T-helper 9 cell (primary cell): Measurements from ENCODE around the gene ARL17B.
A peak's percentile ranks its signal among the peaks of the same experiment; 100 is the strongest.
"Not testable (repeated sequence)": the region's sequence is repeated elsewhere in the genome, so short reads cannot be mapped to it uniquely, and the experiment has no call there.

Source experiments
- DNase-seq: peaks from one replicate; pipeline ENCODE4 v3.0.0-alpha.2; 2020

Gene ARL17B

DNA sequence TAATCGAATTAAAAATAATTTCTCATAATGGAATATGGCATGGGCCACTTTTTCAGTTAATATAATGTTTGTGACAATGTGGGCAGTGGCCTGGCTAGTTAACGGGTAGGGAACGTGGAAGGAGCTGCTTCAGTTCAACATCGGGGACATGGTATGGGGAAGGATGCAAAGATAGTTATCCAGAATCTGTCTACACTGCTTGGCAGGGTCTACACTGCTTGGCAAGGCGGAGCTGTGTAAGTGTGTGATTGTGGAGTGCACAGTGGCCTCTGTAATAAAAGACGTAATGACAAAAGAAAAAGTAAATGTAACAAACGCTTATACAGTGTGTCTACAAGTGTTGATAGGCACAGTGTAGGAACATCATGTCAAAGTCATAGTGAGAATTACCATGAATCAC is 74.0 kb downstream of the ARL17B start:
- DNase-seq: not testable (repeated sequence)

DNA sequence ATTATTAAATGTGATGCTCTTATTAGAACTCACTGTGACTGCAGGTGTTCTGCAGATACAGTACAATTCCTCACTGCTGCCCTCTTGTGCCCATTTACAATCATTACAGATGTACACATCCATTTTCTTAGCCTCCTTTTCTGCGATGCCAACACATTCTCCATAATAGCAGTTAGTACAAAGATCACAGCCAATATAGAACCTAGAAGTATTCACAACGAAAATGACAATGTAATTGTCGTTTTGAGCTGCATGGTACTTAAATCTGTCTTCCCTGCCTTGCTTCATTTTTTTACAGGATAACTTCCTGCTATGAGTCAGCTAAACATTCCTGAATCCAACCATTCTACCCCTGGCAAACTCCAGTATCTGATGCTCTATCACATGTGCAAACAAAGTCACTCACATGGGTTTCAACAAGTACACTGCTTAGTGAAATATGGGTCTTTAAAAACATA is 74.8 kb downstream of the ARL17B start:
- DNase-seq: peak; percentile 46

DNA sequence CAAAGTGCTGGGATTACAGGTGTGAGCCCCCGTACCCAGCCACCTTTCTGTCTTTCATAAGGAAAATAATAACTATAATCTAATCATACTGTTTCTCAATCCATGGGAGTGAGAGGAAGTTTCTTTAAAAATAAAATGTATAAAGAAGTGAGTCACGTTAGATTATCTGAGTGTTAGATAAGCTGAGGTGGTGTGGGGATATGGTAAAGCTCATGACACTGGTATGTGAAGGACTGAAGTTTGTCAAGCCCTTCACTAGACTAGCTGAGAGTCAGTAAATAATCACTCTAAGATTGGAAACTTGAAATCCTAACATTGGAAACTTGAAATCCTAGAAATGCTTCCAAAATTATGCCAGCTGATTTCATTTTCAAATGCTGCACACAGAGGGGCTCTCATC is 76.1 kb downstream of the ARL17B start:
- not testable (repeated sequence) for DNase-seq

DNA sequence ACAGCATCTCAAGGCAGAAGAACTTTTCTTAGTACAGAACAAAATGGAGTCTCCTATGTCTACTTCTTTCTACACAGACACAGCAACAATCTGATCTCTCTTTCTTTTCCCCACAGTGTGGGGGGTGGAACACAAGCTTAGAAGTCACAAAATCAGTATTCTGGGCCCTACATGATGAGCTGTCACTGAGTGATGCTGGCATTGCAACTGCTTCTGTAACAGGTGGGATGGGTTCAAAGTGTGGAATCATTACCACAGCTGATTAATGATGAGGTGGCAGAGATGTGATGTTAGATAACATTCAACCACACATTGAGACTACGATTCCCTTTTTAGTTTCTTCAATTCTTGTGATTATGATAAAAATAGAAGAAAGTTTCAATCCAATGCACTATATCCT is 77.1 kb downstream of the ARL17B start:
- DNase-seq: not testable (repeated sequence)

DNA sequence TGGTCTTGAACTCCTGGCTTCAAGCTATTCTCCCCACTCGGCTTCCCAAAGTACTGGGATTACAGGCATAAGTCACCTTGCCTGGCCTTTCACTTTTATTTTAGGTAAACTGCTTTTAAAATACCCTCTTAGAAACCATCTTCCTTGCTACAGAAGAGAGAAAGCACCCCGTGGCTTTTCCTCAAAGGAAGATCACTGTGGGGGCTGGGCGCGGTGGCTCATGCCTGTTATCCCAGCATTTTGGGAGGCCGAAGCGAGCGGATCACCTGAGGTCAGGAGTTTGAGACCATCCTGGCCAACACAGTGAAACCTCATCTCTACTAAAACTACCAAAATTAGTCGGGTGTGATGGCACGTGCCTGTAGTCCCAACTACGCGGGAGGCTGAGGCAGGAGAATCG is 78.9 kb downstream of the ARL17B start:
- DNase-seq: not testable (repeated sequence)

DNA sequence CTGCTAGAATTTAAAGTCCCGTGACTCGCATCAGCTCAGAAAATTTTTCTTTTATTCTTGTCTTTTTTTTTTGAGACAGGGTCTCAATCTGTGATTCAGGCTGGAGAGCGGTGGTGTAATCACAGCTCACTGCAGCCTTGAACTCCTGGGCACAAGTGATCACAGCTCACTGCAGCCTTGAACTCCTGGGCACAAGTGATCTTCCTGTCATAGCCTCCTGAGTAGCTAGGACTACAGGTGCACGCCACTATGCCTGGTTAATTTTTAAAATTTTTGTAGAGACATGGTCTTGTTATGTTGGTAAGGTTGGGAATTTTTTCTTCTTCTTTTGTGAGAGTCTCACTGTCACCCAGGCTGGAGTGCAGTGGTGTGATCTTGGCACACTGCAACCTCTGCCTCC is 80.2 kb downstream of the ARL17B start:
- DNase-seq: not testable (repeated sequence)

DNA sequence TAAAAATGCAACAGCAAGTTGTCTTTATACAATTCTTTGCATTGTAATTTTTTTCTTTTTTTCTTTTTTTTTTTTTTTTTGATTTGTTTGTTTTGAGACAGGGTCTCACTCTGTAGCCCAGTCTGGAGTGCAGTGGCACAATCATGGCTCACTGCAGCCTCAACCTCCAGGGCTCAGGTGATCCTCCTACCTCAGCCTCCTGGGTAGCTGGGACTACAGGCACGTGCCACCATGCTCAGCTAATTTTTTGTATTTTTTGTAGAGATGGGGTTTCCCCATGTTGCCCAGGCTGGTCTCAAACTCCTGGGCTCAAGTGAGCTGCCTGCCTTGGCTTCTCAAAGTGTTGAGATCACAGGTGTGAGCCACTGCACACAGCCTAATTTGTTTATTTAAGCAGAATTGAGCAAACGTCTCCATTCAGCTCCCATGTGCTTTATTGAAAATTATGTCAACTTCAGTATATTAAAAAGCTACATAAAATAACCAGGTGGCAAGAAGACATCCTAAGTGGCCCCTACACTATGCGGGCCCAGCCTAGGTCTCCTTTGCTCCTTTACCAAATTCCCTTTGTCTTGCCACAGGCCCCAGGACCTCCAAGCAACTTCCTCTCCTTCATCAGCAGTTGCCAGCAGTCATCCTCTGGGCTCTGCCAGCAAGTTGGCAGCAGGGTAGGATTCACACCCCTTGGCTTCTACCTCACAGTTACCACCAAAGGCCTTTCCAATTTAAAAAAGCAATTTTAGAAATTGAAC is 84.7 kb downstream of the ARL17B start:
- not testable (repeated sequence) for DNase-seq

DNA sequence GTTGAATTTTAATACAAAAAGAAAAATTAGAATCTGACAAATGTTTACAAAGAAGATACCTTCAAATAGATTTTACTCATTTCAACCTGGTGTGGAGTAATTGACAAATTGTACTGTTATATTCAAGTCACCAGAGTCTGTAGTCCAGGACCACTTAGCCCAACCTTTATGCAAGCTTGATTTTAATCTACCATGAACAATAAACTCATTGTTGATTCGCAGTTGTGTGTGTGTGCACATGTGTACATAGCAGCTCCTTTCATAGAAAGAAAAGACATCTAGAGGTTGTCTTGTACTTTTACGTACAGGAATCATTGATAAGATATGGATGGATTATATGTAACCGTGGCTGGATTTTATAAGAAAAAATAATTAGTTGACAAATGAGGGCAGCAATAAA is 87.3 kb downstream of the ARL17B start:
- DNase-seq: no peak

DNA sequence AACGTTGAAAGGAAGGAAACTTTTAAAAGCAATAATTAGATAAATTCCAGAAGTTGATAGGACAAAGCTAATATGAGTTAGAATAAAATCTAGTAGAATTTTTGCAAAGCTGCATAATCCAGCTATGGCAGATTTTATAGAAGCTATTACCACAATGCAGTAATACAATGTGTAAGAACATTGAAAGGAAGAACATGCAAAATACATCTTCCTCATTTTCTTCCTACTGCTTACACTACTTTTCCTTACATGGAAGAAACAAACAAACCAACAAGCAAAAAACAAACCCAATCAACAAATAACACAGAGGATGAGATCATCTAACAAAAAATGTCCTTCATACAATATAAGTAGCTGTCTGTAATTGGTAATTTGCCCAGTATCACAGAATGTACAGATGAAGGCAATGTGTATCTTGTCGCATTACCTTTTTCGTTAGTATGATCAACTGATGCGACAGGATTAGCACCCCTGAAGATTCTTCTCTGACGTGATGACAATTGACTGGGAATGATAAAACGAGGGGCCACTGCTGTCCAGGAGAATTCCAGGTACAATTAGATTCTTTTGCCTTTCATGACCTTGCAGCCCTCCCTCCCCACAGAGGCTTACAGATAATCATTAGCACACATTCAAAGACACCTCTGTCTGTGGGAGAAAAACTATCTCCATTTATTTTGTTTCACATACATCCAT is 87.9 kb downstream of the ARL17B start:
- DNase-seq: no peak

DNA sequence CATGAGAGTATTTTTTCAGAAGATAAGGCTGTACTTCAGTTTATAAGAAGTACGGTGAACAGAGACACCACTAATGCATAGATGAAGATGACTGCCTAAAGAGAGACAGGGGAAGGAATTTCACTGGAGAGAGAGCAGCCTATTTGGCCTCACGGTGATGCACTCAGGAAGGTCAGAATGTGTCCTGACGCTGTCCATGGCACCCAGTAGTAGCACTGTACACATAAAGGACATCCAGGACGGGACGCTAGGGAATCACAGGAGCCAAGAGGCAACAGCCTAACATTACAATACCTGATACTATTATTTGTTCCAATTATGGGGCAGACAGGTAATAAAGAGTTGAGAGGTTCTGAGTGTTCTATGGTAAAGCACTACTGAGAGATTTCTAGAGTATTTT is 91.5 kb downstream of the ARL17B start:
- no peak for DNase-seq

DNA sequence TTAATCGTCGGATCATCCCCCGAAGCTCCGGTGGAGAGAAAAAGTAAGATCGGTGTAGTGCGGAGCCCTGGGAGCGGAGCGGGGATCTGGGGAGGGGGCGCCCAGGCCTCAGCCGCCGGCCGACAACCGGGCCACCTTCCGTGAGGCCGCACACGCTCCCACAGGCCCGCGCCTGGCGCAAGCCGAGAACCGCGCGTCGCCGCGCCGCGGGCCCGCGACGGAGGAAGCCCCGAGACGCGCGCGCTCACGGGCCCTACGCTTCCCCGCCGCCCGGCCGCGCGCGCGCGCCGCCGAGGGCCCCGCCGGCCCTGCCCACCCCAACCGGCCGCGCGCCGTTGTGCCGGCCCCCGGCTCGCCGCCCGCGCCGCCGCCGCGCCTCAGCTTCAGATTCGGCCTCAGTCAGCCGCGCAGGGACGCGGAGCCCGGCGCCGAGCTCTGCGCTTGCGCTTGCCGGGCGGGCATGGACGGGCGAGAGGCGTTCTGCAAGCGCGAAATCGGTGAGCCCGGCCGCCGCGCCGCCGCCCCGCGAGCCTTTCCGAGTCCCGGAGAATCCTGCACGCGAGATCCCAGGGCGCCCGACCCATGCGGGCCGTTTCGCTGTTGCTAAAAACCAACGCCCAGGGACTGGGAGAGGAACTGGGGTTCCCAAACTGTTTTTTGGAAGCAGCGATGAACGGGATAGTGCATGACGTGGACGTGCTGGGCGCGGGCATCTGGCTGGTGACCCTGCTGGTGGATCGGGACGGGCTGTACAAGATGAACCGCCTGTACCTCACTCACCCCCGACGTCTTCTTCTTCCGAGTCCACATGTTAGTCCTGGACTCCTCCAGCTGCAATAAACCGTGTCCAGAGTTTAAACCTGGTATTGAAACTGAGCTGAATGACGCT is 94.7 kb downstream of the ARL17B start:
- peak; percentile 79 for DNase-seq

DNA sequence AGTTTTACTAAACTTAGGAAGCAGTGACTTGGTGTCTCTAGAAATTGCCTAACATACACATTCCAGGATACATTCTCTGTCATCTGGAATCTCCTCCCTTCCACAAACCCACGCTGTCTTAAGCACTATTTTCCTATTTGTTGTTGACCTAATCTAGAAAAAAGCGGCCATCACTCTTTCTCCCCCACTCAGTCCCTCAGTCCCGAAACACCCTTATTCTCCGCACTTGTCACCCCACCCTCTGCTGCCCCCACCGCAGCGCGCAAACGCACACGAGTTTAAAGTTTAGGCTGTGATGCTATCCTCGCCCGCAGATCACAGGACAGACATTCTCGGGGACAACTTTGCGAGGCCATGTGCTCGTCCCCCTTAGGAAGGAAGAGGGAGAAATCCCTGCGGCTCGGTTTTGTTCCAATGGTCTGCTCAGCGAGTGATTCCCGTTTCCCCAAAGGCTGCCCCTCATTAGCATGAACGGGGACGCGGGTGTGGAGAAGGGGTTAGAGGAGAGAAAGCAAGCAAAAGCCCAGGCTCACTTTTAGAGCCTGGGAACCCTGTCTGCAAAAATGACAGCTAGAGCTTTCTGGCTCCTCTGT is 95.4 kb downstream of the ARL17B start:
- DNase-seq: not testable (repeated sequence)

DNA sequence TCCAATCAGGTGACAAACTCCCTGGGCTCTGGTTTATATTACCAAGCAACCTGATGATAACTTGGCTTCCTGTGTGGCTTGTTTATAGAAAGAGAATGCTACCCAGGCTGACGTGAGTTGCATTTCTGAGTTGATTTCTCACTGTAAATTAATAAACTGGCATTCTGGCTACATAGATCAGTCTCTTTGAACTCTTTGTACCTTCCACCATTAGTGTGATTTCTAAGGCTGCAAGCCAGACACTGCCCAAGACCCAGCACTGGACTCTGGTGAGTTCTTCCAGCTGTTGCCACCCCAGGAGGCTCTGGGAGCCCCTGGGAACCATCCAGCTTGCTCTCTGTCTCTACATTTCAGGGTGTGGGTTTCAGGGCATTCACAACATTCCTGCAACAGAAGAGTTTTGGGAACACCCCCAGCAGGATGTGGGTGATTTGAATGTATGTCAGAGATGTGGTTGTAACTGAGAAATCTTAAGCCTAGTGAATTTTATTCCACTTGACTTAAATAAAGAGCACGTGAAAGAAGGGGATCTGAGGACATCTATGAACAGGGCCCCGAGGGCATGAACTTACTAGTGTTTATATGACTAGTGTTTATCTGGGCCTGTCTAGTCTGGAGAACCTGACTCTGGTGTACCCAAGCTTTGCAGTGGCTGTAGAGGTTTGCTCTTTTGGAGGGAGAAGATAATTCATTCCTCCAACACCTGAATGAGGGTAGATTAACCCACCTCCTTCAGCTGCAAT is 96.9 kb downstream of the ARL17B start:
- no peak for DNase-seq

DNA sequence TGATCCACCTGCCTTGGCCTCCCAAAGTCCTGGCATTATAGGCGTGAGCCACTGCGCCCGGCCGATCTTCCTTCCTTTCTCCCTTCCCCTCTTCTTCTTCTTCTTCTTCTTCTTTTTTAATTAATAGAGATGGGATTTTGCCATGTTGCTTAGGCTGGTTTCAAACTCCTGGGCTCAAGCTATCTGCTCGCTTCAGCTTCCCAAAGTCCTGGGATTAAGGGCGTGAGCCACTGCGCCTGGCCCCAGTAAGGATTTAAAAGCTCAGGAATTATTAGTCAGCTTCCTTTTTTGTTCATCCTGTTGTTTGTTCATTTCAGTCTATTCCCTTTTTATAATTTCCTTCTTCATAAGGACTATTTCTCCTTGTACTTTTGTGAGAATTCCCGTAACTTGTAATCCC is 99.3 kb downstream of the ARL17B start:
- no peak for DNase-seq

DNA sequence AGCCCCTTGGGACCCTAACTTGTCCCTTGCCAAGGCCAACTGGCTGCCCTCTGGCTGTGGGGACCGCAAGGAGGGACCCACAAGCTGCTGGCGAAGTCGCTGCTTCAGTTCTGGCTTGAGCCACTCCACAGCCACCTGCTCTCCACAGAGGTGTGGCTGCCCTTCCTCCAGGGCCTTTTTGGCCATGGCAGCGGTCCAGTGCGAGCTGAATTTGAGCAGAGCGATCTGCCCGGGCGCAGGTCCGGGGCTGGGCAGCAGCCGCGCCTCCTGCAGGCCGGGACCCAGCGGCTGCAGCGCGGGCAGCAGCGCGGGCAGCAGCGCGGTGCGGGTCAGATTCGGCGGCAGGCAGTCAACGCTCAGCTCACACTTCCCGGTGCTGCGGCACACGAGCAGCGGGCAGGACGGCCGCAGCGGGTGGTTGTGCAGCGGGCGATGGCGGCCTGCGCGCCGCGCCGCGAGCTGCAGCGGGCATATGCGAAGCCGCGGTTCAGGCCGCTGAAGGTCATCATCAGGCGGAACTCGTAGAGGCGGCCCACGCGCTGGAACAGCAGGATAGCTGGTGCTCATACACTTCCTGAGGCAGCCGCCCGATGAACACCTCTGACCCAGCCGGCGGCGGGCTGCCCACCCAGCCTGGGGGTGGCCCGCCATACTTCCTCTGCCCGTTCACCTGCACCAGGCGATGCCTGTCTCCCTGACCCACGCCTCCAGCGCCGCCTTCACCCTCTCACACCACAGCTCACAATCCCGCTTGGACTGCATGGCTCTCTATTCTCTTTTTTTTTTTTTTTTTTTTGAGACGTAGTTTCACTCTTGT is 101.5 kb downstream of the ARL17B start:
- not testable (repeated sequence) for DNase-seq

DNA sequence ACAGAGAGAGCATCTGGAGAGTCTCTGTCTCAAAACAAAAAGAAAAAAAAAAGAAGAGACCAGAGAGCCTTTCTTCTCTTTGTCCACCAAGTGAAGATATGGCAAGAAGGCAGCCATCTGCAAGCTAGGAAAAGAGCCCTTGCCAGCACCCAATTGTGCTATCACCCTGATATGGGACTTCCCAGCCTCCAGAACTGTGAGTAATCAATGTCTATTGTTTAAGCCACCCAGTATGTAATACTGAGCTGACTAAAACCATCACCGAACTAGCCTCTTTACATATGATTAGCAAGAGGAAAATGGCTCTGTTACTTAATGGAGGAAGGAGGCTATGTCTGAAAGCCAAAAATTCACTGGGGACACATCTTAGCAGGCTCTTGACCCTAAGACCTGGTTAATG is 105.2 kb downstream of the ARL17B start:
- DNase-seq: not testable (repeated sequence)

DNA sequence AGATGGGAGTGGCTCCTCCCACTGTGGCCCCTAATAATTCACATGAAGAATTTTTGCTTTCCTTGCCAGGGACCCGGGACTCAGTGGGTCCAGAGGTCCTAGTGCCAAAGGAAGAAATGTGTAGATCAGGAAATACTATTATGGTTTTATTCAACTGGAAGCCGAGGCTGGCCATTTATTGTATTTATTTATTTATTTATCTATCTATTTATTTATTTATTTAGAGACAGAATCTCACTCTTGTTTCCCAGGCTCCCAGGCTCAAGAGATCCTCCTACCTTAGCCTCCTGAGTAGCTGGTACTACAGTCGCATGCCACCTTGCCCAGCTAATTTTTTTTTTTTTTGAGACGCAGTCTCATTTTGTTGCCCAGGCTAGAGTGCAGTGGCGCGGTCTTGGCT is 107.4 kb downstream of the ARL17B start:
- not testable (repeated sequence) for DNase-seq

DNA sequence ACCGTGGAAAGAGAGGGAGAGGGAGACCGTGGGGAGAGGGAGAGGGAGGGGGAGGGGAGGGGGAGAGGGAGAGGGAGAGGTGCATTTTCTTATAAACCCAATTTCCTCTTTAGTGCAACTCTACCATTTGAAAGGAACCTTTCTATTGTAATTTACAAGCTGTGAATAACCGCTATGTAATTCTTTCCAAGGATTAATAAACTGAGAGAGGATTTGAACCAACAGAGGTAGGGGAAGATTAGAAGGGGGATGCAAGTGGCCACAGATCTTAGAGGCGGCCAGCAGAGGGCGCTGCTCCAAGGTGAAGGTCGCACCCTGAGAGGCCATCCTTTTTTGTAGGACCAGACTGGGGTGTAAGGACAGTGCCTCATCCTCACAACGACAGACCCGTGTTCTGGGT is 107.8 kb downstream of the ARL17B start:
- DNase-seq: peak; percentile 79

DNA sequence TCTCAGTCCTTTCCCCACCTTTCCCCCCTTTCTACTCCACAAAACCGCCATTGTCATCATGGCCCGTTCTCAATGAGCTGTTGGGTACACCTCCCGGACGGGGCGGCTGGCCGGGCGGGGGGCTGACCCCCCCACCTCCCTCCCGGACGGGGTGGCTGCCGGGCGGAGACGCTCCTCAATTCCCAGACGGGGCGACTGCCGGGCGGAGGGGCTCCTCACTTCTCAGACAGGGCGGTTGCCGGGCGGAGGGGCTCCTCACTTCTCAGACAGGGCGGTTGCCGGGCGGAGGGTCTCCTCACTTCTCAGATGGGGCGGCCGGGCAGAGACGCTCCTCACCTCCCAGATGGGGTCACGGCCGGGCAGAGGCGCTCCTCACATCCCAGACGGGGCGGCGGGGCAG is 108.8 kb downstream of the ARL17B start:
- DNase-seq: not testable (repeated sequence)

DNA sequence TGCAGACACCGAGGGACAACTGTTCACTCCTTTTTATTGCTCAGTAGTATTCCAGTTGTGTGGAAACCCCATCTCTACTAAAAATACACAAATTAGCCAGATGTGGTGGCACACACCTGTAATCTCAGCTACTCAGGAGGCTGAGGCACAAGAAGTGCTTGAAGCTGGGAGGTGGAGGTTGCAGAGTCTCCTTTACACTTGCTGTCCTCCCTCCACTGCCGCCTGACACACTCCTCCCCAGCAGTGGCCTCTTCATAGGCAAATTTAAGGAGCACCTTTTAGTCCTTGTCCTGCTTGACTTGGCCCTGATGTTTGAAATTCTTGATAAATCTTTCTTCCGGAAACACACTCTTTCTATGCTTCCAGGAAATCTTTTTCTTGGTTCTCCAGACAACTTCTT is 112.4 kb downstream of the ARL17B start:
- DNase-seq: not testable (repeated sequence)
